ENCODE measurements around the gene CACHD1.
"Not testable (repeated sequence)": the region's sequence is repeated elsewhere in the genome, so short reads cannot be mapped to it uniquely, and the experiment has no call there.

The CACHD1 gene

GRCh38 chr1:64498325-64498724 lies 28.4 kb downstream of the CACHD1 start:
- no peak for DNase-seq

GRCh38 chr1:64499011-64499410 lies 29.1 kb downstream of the CACHD1 start:
- DNase-seq = no peak

GRCh38 chr1:64499966-64500365 lies 30.0 kb downstream of the CACHD1 start:
- DNase-seq = no peak

- no peak for DNase-seq
Measured at GRCh38 chr1:64502083-64502482, 32.2 kb downstream of the CACHD1 start.

GRCh38 chr1:64502931-64503330 lies 33.0 kb downstream of the CACHD1 start:
- DNase-seq = no peak

GRCh38 chr1:64505232-64505943 lies 35.5 kb downstream of the CACHD1 start:
- DNase-seq = no peak

- DNase-seq = no peak
Measured at GRCh38 chr1:64505944-64506655, 36.2 kb downstream of the CACHD1 start.

- no peak for DNase-seq
Measured at GRCh38 chr1:64508629-64509028, 38.7 kb downstream of the CACHD1 start.

GRCh38 chr1:64511044-64511443 lies 41.1 kb downstream of the CACHD1 start:
- DNase-seq = no peak

GRCh38 chr1:64512206-64512605 lies 42.3 kb downstream of the CACHD1 start:
- DNase-seq = not testable (repeated sequence)

- DNase-seq = no peak
Measured at GRCh38 chr1:64513545-64513944, 43.6 kb downstream of the CACHD1 start.

- no peak for DNase-seq
Measured at GRCh38 chr1:64514197-64514765, 44.4 kb downstream of the CACHD1 start.

- no peak for DNase-seq
Measured at GRCh38 chr1:64515427-64515826, 45.5 kb downstream of the CACHD1 start.

GRCh38 chr1:64516301-64516700 lies 46.4 kb downstream of the CACHD1 start:
- DNase-seq = no peak

GRCh38 chr1:64516803-64517568 lies 47.1 kb downstream of the CACHD1 start:
- no peak for DNase-seq

- DNase-seq = no peak
Measured at GRCh38 chr1:64517640-64518039, 47.7 kb downstream of the CACHD1 start.

GRCh38 chr1:64518692-64519481 lies 49.0 kb downstream of the CACHD1 start:
- DNase-seq = no peak

- no peak for DNase-seq
Measured at GRCh38 chr1:64519901-64520300, 50.0 kb downstream of the CACHD1 start.

- DNase-seq = no peak
Measured at GRCh38 chr1:64522740-64523139, 52.8 kb downstream of the CACHD1 start.

- DNase-seq = no peak
Measured at GRCh38 chr1:64523413-64524337, 53.7 kb downstream of the CACHD1 start.

- no peak for DNase-seq
Measured at GRCh38 chr1:64524614-64525013, 54.7 kb downstream of the CACHD1 start.
